SJCRH30 (cell line): ENCODE data around the gene VDR. TPM values are rescaled to one million over a fixed set of nuclear protein-coding genes. Genes with fewer than 3 reads are reported as not detected.

Source experiments
- DNase-seq, 2 experiments: peaks; one replicate each; pipeline ENCODE4 v3.0.0-alpha.2; 2015 to 2020
- H3K27ac ChIP-seq: fragments of 250-450 bp; sonication (Bioruptor Pico); 2 replicates; pipeline ENCODE4 v1.5.1; 2020; ENCODE audit warnings: mild to moderate bottlenecking, moderate library complexity
- H3K27me3 ChIP-seq: fragments of 250-450 bp; sonication (Bioruptor Pico); 2 replicates; pipeline ENCODE4 v1.5.1; 2020; ENCODE audit warnings: mild to moderate bottlenecking, moderate library complexity
- H3K36me3 ChIP-seq: fragments of 250-450 bp; sonication (Bioruptor Pico); 2 replicates; pipeline ENCODE4 v1.5.1; 2020; ENCODE audit warnings: mild to moderate bottlenecking, moderate library complexity
- H3K4me1 ChIP-seq: fragments of 250-450 bp; sonication (Bioruptor Pico); 2 replicates; pipeline ENCODE4 v1.5.1; 2020; ENCODE audit warnings: mild to moderate bottlenecking, moderate library complexity
- H3K4me3 ChIP-seq: fragments of 250-450 bp; sonication (Bioruptor Pico); 2 replicates; pipeline ENCODE4 v1.5.1; 2020; ENCODE audit warnings: mild to moderate bottlenecking, moderate library complexity
- H3K9me3 ChIP-seq: fragments of 250-450 bp; sonication (Bioruptor Pico); replicated peaks from 2 replicates; pipeline ENCODE4 v1.5.1; 2020; ENCODE audit warnings: mild to moderate bottlenecking, moderate library complexity
- total RNA-seq: library from RNA; depleted of rRNA; stranded (reverse); fragments of >200 nt; shearing (Covaris generic); gene quantifications from 2 replicates; pipeline ENCODE4 v1.2.3, GENCODE V29; 2014

Gene VDR
- total RNA-seq, 1 experiment from 2014 or later, result 0.10 TPM

DNA sequence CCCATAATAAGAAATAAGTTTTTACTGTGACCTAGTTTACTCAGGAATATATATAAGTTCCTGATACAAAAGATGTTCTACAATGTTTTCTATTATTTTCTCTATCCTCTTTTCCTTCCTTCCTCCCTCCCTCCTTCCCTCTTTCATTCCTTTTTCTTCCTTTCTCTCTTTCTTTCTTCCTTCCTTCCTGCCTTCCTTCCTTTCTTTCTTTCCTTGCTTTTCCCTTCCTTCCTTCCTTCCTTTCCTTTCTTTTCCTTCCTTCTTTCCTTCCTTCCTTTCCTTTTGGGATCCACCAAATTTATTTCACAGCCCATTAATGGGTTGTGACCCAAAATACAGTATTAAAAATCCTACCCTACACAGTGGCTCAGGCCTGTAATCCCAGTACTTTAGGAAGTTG, 3.9 kb upstream of the VDR start:
- H3K27me3 ChIP-seq, result peaks cover 3% of the 10 kb centered on the region
- H3K36me3 ChIP-seq, result no peaks in the 10 kb centered on the region
- H3K27ac ChIP-seq, result no peak overlapping the region
- H3K4me3 ChIP-seq, result no peak overlapping the region
- no peaks in the 10 kb centered on the region for H3K4me1 ChIP-seq
- H3K9me3 ChIP-seq, result no peaks in the 10 kb centered on the region
- DNase-seq, result no peak

- Histone ChIP-seq H3K27me3 (peaks cover 7% of the 10 kb centered on the region), H3K9me3 (no peaks in the 10 kb centered on the region), H3K4me1 (no peaks in the 10 kb centered on the region), H3K4me3 (no peak overlapping the region), H3K36me3 (no peaks in the 10 kb centered on the region), H3K27ac (no peak overlapping the region)
- DNase-seq, result no peak
Measured at GRCh38 chr12:47907851-47908454, 3.2 kb upstream of the VDR start.

DNA sequence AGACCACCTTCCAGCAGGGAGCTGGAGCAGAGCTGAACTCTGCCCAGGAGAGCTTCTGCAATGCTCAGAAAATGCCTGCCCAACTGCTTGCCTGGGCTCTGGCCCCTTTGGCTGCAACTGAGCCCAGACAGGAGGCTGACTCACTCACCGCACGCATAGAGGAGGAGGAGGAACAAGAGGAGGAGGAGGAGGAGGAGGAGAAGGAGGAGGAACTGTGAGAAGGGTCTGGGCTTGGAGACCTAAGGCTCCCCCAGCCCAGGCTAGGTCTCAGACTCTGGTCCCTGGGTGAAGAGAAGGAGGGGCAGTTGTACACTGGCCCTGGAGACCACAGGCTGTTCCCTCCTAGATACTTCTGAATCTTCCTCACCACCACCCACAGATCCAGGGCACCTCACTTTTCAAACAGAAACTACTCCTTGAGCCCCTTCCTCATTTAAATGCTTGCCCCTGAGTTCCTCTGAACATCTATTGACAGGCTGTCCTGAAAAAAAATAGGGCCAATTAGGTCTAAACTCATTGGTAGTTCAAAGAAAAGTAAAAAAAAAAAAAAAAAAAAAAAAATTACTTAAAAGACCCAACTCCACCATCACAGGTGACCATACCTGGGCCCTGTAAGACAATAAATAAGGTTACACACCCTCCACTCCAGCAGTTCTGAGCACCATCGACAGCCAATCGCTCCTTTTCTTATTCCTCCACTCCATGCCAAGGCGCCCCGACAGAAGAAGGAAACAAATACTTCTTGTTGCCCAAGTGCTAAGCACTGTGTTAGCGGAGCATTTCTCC, 674 bp downstream of the VDR start:
- H3K4me1 ChIP-seq, result no peaks in the 10 kb centered on the region
- no peaks in the 10 kb centered on the region for H3K9me3 ChIP-seq
- H3K4me3 ChIP-seq, result no peak overlapping the region
- no peaks in the 10 kb centered on the region for H3K36me3 ChIP-seq
- no peak for DNase-seq
- no peak overlapping the region for H3K27ac ChIP-seq
- peaks cover 10% of the 10 kb centered on the region for H3K27me3 ChIP-seq

GRCh38 chr12:47903151-47903611, 1.6 kb downstream of the VDR start:
- Histone ChIP-seq H3K27ac (no peak overlapping the region), H3K27me3 (peaks cover 10% of the 10 kb centered on the region), H3K9me3 (no peaks in the 10 kb centered on the region), H3K36me3 (no peaks in the 10 kb centered on the region), H3K4me1 (no peaks in the 10 kb centered on the region), H3K4me3 (no peak overlapping the region)
- DNase-seq, result no peak

DNA sequence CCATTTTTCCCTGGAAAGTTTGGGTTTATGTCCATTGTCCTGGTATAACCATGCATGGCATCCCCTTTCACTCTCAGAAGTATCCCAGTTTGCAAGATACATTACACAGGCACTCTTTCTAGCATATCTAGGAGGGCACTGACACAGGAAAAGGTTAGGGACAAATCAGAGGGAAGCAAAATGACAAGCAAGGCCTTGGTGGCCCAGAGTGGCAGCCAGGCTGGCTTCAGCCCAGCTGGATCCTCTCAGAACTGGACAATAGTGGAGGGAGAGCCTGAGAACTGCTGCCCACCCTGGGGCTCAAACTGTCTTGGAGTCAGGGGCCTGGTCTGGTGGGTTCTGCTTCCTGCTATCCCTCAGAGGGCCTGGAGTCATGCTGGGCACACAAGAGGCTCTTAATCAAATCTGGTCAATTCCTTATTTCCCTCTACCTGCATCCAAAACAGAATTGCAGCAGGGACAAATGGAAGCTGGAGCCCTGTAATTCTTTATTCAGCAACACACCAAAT, 2.6 kb downstream of the VDR start:
- Histone ChIP-seq H3K27ac (no peak overlapping the region), H3K27me3 (peaks cover 10% of the 10 kb centered on the region), H3K4me1 (no peaks in the 10 kb centered on the region), H3K4me3 (no peak overlapping the region), H3K9me3 (no peaks in the 10 kb centered on the region), H3K36me3 (no peaks in the 10 kb centered on the region)
- no peak for DNase-seq

GRCh38 chr12:47901718-47902093, 3.1 kb downstream of the VDR start:
- no peaks in the 10 kb centered on the region for H3K9me3 ChIP-seq
- peaks cover 10% of the 10 kb centered on the region for H3K27me3 ChIP-seq
- H3K4me3 ChIP-seq, result no peak overlapping the region
- peaks cover 4% of the 10 kb centered on the region for H3K4me1 ChIP-seq
- DNase-seq, result no peak
- no peaks in the 10 kb centered on the region for H3K36me3 ChIP-seq
- no peak overlapping the region for H3K27ac ChIP-seq

DNA sequence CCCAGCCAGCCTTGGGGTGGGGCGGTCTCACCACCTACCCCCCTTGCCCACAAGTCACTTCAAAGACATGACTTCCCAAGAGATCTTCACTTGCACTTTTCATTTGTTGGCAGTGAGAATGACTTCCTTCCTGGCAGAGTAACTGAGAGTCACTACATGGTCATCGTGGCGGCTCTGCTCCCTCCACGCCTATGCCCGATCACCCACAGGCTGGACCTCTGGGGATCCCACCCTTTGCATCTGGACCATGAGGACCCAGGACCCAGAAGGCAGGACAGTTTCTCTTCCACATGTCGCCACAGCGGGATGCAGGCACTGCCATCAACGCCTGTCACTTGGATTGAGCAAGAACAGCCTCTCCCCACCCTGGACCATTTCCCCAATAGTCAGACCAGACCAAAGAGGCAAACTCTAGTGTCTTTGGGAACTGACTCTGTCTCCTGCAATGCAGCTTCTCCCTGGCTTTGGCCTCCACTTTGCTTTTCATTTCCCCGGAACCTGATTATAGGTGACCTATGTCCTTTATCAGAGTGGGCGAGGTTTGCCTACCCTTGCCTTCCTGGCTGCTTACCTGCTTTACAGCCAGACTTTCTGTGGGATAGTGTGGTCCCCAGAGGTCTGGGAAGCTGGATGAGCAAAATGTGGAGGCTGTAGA, 3.6 kb downstream of the VDR start:
- H3K4me1 ChIP-seq, result peaks cover 7% of the 10 kb centered on the region
- peaks cover 10% of the 10 kb centered on the region for H3K27me3 ChIP-seq
- no peaks in the 10 kb centered on the region for H3K9me3 ChIP-seq
- H3K27ac ChIP-seq, result no peak overlapping the region
- H3K36me3 ChIP-seq, result no peaks in the 10 kb centered on the region
- DNase-seq, result no peak
- H3K4me3 ChIP-seq, result no peak overlapping the region

DNA sequence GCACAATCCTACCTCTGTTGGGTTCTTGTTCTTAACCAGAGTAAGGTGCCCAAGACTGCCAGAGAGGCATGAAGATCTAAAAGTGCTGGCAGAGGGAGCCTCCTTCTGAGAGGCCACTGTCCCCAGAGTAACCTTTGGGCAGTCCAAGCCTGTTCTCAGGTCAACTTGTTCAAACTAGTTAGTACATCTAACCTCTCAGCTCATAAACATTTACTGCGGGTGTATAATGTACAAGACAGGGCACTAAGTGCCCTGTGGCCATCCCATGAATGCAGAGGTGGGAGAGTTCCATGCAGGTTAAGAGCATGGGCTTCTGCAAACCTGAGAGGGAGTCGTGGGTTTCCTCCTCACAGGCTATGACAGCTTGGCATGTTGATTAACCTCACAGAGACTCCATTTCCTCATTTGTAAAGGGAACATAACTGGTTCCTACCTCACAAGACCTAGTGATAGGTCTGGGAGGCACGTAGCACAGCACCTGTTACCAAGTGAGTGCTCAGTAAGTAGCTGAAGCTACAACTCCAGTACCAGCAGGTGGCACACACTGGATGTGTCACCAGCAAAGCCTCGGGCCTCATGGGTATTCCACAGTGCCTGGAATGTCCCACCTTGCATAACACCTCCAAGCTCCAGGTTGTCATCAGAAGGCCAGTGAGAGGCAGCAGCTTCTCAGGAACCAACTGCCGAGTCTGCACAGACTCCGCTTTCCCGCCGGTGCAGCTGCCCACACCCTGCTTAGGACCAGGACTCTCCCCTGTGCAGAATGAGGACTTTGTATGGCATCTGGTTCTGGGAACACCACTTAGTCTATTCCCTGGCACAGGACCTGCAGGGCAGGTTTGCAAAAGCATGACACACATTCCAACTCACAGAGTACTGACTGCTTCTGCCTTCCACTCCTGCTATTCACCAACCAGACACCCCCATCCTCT, 4.4 kb downstream of the VDR start:
- Histone ChIP-seq H3K36me3 (no peaks in the 10 kb centered on the region), H3K27me3 (peaks cover 10% of the 10 kb centered on the region), H3K4me1 (peaks cover 7% of the 10 kb centered on the region), H3K9me3 (no peaks in the 10 kb centered on the region), H3K4me3 (no peak overlapping the region), H3K27ac (no peak overlapping the region)
- DNase-seq, result no peak

- Histone ChIP-seq H3K27ac (no peak overlapping the region), H3K36me3 (no peaks in the 10 kb centered on the region), H3K4me3 (no peak overlapping the region), H3K4me1 (peaks cover 7% of the 10 kb centered on the region), H3K9me3 (no peaks in the 10 kb centered on the region), H3K27me3 (peaks cover 10% of the 10 kb centered on the region)
- no peak for DNase-seq
Measured at GRCh38 chr12:47899466-47899865, 5.3 kb downstream of the VDR start.

- DNase-seq, result peak; percentile 55 to 73
- H3K36me3 ChIP-seq, result no peaks in the 10 kb centered on the region
- H3K4me3 ChIP-seq, result no peak overlapping the region
- no peak overlapping the region for H3K27ac ChIP-seq
- H3K27me3 ChIP-seq, result peaks cover 10% of the 10 kb centered on the region; the same call in 1 of the 2 replicates
- no peaks in the 10 kb centered on the region for H3K9me3 ChIP-seq
- peaks cover 12% of the 10 kb centered on the region for H3K4me1 ChIP-seq
Measured at GRCh38 chr12:47896633-47897032, 8.2 kb downstream of the VDR start.

- Histone ChIP-seq H3K27ac (no peak overlapping the region), H3K4me1 (peaks cover 12% of the 10 kb centered on the region), H3K4me3 (no peak overlapping the region), H3K36me3 (no peaks in the 10 kb centered on the region), H3K9me3 (no peaks in the 10 kb centered on the region), H3K27me3 (peaks cover 6% of the 10 kb centered on the region; the same call in 1 of the 2 replicates)
- no peak for DNase-seq
Measured at GRCh38 chr12:47896022-47896421, 8.8 kb downstream of the VDR start.

- Histone ChIP-seq H3K9me3 (no peaks in the 10 kb centered on the region), H3K4me1 (peaks cover 12% of the 10 kb centered on the region), H3K27me3 (peaks cover 7% of the 10 kb centered on the region; the same call in 1 of the 2 replicates), H3K36me3 (no peaks in the 10 kb centered on the region), H3K27ac (no peak overlapping the region), H3K4me3 (no peak overlapping the region)
- no peak for DNase-seq
Measured at GRCh38 chr12:47894652-47895051, 10.1 kb downstream of the VDR start.

- peaks cover 12% of the 10 kb centered on the region for H3K4me1 ChIP-seq
- DNase-seq, result peak in 1 of 2 experiments; percentile 39
- H3K27ac ChIP-seq, result no peak overlapping the region
- no peaks in the 10 kb centered on the region for H3K9me3 ChIP-seq
- no peak overlapping the region for H3K4me3 ChIP-seq
- H3K36me3 ChIP-seq, result no peaks in the 10 kb centered on the region
- H3K27me3 ChIP-seq, result peaks cover 12% of the 10 kb centered on the region; the same call in 1 of the 2 replicates
Measured at GRCh38 chr12:47894068-47894467, 10.7 kb downstream of the VDR start.

GRCh38 chr12:47892819-47893218, 12.0 kb downstream of the VDR start:
- H3K4me3 ChIP-seq, result no peak overlapping the region
- no peak for DNase-seq
- H3K27ac ChIP-seq, result no peak overlapping the region

More at GRCh38 chr12:47892819-47893218, 12.0 kb downstream of the VDR start:
- no peaks in the 10 kb centered on the region for H3K9me3 ChIP-seq
- peaks cover 22% of the 10 kb centered on the region for H3K27me3 ChIP-seq
- no peaks in the 10 kb centered on the region for H3K36me3 ChIP-seq
- H3K4me1 ChIP-seq, result peaks cover 12% of the 10 kb centered on the region
